Epithelial cell of prostate (primary cell): ENCODE results near the gene PCNX2.

Source experiments
- DNase-seq: peaks from one replicate; pipeline ENCODE4 v3.0.0-alpha.2; 2011; ENCODE audit warnings: low read depth, low spot score
- H3K27ac ChIP-seq: fragments of 450-650 bp; 2 replicates; pipeline ENCODE4 v1.5.1; 2017; ENCODE audit warnings: mild to moderate bottlenecking

The PCNX2 gene

GRCh38 chr1:233316473-233316872, 20.9 kb upstream of the PCNX2 start:
- no peak overlapping the region for H3K27ac ChIP-seq
- DNase-seq, result no peak

- no peak overlapping the region for H3K27ac ChIP-seq
- DNase-seq, result no peak
Observed at GRCh38 chr1:233315718-233316301, 20.3 kb upstream of the PCNX2 start.

DNA sequence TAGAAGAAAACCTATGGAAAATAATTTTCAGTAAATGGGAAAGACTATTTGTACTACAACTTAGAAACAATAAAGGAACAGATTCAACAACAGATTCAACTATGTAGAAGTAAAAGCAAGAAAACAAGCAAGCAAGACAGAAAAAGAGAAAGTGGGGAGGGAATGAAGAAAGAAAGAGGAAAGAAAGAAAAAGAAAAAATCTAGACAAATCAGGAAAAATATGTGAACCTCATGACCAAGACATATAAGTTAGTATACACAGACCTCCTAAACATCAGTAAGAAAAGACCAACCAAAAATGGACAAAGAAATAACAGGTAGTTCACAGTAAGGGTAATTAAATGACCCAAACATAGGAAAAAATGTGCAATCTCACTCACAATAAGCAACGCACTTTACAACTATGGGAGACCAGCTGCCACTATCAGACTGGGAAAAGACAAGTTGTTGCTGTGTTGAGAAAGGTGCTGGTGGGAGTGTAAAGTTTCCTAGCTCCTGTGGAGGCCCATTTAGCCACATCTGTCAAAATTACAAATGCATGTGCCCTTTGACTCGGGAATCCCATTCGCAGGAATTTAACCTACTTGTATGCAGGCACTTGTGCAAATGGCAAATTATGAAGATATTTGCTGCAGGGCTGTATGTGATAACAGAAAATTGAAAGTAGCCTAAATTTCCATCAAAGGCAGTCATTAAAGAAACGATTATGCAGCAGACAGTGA, 18.1 kb upstream of the PCNX2 start:
- no peak overlapping the region for H3K27ac ChIP-seq

DNA sequence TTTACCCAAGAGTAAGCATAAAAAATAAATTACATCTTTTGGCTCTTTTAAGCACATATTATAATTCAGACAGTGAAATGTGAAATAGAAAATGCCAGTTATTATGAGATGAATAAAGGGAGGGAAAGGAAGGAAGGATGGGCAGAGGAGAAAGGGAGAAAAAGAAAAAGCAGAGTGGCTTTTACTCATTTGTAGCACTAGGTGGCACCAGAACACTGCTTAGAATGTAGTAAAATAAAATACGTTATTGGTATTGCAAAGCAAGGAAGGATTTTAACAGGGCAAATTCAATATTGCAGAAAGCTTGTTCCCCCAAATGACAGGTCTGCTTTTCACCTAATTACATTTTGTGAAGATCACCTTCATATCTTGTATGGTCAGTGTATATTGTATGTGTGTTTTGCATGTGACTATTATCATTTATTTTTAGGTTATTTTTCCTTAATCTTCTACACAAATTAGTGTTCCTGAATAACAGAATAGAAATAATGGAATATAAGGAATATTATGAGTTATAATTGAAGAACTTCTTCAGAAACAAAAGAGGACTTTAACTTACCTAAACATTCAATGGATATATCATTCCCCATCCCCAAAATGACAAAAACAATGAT, 9.1 kb upstream of the PCNX2 start:
- H3K27ac ChIP-seq, result no peak overlapping the region
- no peak for DNase-seq

More for the DNA sequence above, 18.1 kb upstream of the PCNX2 start:
- no peak for DNase-seq

DNA sequence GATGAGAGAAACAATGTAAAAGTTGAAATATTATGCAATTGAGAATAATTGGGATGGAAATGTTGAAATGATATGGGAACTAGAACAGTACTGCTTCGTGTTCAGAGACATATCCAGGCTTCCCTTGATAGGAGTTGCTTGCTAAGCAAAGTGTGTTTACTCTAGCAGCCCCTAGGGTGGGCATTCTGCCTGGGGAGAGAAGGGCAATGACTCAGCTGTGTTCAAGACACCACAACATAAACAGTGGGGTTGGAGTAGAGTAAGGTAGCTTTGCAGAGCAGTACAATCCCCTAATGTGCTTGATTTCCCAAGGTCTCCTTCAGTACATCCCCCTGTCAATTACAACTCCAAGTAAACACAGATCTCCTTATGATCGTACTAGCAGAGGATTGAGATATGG, 4.8 kb upstream of the PCNX2 start:
- no peak for DNase-seq
- no peak overlapping the region for H3K27ac ChIP-seq

DNA sequence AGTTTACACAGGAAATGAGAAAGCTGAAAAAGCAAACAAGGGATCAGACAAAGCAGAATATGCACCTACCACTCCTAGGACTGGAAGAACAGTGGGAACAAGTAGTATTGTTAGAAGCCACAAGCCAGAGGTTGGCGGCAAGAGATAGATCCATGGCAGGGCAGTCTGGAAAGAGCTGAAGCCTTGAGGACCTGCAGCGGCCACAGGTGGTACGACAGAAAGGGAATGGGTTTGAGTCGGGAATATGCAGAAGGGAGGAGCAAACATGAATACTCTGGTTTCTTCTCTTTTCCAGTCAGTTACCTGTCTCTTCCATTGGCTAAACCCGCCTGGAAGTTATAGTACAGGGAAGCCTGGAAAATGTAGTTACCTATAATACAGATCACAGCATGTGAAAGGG, 3.9 kb upstream of the PCNX2 start:
- H3K27ac ChIP-seq, result no peak overlapping the region
- no peak for DNase-seq

DNA sequence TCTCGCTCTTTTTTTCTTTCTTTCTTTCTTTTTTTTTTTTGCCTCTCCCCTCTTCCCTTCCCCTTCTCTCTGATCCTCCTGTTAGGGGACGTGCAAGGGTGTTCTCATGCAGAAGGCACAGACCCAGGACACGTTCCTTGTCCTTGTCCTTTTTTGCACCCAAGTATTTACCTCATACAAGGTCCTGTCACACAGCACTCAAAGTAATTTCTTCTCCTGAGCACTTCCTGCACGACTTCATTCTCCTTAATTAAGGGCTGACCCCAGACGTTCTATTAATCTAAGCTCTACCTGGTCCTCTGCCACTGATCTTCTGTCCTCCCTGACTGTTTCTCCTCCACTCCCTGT, 424 bp upstream of the PCNX2 start:
- no peak for DNase-seq
- peak overlapping the region; percentile 81 for H3K27ac ChIP-seq

- peak overlapping the region; percentile 81 for H3K27ac ChIP-seq
- peak; percentile 16 for DNase-seq
Observed at GRCh38 chr1:233294913-233295236, 650 bp downstream of the PCNX2 start.

GRCh38 chr1:233293556-233294446, 1.7 kb downstream of the PCNX2 start:
- peak overlapping the region; percentile 81 for H3K27ac ChIP-seq
- DNase-seq, result no peak

- no peak overlapping the region for H3K27ac ChIP-seq
- no peak for DNase-seq
Observed at GRCh38 chr1:233290396-233291034, 5.0 kb downstream of the PCNX2 start.

DNA sequence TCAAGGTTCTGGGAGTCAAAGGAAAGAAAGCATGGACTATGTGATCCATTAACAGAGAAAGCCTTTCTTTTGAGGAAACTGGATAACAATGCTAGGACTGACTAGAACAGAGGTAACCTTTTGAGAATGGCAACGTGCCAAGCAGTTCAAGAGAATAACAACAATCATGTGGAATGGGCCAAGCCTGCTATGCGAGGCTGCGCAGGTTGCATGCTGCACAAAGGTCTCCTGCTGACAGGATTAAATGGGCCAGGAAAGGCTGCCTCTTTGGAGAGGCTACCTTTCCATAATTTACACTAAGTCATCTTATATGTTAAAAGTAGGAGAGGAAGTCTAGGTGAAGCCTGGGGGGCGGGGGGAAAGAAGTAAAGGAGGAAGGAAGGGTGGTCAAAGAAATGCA, 5.8 kb downstream of the PCNX2 start:
- DNase-seq, result no peak
- H3K27ac ChIP-seq, result no peak overlapping the region

DNA sequence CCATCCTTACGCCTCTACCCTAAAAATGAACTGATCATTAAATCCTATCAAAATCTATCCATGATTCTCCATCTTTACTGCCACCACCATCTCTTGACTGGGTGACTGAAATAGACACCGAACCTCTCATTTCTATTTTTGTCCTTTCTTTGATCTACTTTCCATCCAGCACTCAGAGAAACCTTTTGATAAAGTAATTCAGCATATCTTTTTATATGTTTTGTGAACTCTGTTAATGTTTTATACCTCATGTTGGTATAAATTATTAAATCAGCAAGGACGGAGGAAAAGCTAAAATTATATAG, 13.0 kb downstream of the PCNX2 start:
- no peak overlapping the region for H3K27ac ChIP-seq
- no peak for DNase-seq

GRCh38 chr1:233281711-233282581, 13.6 kb downstream of the PCNX2 start:
- no peak for DNase-seq
- no peak overlapping the region for H3K27ac ChIP-seq

- DNase-seq, result no peak
- H3K27ac ChIP-seq, result no peak overlapping the region
Observed at GRCh38 chr1:233279971-233280370, 15.6 kb downstream of the PCNX2 start.

- no peak for DNase-seq
- no peak overlapping the region for H3K27ac ChIP-seq
Observed at GRCh38 chr1:233278631-233279030, 16.9 kb downstream of the PCNX2 start.

DNA sequence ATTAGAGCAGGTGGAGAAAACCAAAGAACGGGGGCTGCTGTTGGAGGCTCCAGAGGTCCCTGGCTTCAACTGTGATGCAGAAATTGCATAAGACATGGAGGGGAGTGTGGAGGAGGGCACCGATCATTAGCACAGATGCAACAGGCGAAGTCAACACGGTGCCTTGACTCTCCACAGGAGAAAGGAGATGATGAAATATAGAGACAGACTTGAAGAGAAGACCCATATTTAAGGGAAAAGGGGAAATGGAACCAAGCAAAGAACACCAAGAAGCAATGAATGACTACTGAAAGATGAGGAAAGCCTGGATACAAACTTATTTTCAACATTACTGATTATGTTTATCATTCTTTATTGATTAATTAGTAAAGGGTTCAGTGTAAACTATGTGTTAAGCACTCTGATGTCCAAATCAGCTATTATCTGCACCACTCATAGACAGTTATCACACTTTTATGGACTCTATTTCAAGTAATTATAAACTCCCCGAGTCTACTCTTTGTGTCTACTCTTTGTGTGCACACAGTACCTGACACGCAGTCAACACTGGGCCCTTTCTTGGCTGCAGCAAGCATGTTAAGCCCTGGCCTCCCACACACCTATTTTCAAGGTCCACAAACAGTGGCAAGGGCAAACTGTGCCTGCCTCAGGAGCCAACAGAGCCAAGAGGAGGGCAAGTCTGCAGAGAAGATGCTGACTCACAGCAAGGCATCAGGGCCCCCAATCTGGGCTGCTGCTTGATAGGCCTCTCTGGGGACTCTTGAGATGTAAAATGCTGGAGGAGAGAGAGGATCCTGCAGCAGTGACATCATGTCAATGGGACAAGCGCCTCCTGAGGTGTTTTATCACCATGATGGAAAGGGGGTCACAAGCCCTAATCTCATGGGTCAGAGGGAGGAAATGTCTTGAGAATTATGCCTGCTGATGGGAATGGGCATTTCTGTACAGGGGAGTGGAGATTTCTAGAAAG, 17.6 kb downstream of the PCNX2 start:
- H3K27ac ChIP-seq, result no peak overlapping the region
- no peak for DNase-seq

DNA sequence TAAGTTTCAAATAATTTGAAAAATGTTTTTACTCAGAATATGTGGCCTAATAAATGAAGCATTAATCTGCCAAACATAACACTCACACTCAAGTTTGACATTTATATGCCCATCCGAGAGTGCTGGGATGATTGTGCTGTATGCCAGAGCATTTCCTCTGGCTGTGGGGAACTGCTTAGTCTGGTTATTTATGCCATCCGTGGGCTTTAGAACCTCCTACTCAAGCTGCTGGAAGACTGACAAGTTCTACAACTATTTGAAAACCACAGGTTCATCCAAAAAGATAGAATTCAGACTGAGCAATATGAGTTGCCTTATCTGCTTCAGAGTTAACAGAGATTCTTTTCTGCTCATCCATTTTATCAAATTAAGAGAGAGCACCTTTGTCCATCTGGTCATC, 25.9 kb downstream of the PCNX2 start:
- no peak for DNase-seq
- H3K27ac ChIP-seq, result no peak overlapping the region

- no peak overlapping the region for H3K27ac ChIP-seq
- DNase-seq, result no peak
Observed at GRCh38 chr1:233268389-233269022, 27.0 kb downstream of the PCNX2 start.
